IMR-90 (cell line): ENCODE measurements around the gene RPTOR. TPM values are rescaled to one million over a fixed set of nuclear protein-coding genes. Genes with fewer than 3 reads are reported as not detected.

Experiments used
- ATAC-seq: fragments of 200-7000 bp; cut with Tn5 transposase; 2 replicates; pipeline ENCODE4 v1.9.1; 2020; ENCODE audit warnings: low read depth, mild to moderate bottlenecking, moderate library complexity
- BruUV-seq: library from RNA; stranded (reverse); fragments of 400-500 nt; replicated peaks from 2 replicates; lab custom pipeline; 2021; lab: Mats Ljungman, UMichigan
- CTCF ChIA-PET: fragments of 300-600 bp; formaldehyde crosslinking; extraction: SDS; loops from one replicate; lab custom pipeline; 2021; ENCODE audit warnings: antibody characterized with exemption; lab: Yijun Ruan, JAX
- POLR2A ChIA-PET: fragments of 300-600 bp; sonication (Branson Sonifier 250); formaldehyde crosslinking; loops from one replicate; lab custom pipeline; 2022; ENCODE audit warnings: antibody characterized with exemption; ENCODE audit not compliant: unreplicated experiment; lab: Charles Lee
- DNase-seq: peaks from one replicate; pipeline ENCODE4 v3.0.0; 2013
- H2AFZ ChIP-seq: replicated peaks from 2 replicates; pipeline ENCODE3; 2013; ENCODE audit warnings: low read length, mild to moderate bottlenecking; ENCODE audit not compliant: poor library complexity
- H2AK5ac ChIP-seq: 2 replicates; pipeline ENCODE4 v1.6.1; 2013; ENCODE audit warnings: low read depth, low read length, inconsistent platforms
- H2AK9ac ChIP-seq: replicated peaks from 2 replicates; pipeline ENCODE3; 2013; ENCODE audit warnings: mild to moderate bottlenecking, low read depth, low read length, moderate library complexity; ENCODE audit not compliant: poor library complexity
- H2BK120ac ChIP-seq: 2 replicates; pipeline ENCODE4 v1.6.1; 2013; ENCODE audit warnings: low read depth, low read length, inconsistent platforms
- H2BK15ac ChIP-seq: 3 replicates; pipeline ENCODE4 v1.6.1; 2013; ENCODE audit warnings: low read depth, low read length, inconsistent platforms
- H2BK20ac ChIP-seq: 2 replicates; pipeline ENCODE4 v1.6.1; 2013; ENCODE audit warnings: low read depth, mild to moderate bottlenecking, inconsistent platforms, low read length, moderate library complexity
- H2BK5ac ChIP-seq: 2 replicates; pipeline ENCODE4 v1.6.1; 2013; ENCODE audit warnings: mild to moderate bottlenecking, low read depth, low read length, inconsistent platforms; ENCODE audit not compliant: poor library complexity, severe bottlenecking
- H3K14ac ChIP-seq: replicated peaks from 2 replicates; pipeline ENCODE4 v1.6.1; 2013; ENCODE audit warnings: low read depth, low read length, inconsistent platforms
- H3K18ac ChIP-seq: 2 replicates; pipeline ENCODE4 v1.6.1; 2013; ENCODE audit warnings: low read depth, low read length, control low read depth
- H3K23ac ChIP-seq: 2 replicates; pipeline ENCODE4 v1.6.1; 2013; ENCODE audit warnings: low read depth, low read length, inconsistent platforms
- H3K27ac ChIP-seq: 2 replicates; pipeline ENCODE4 v1.5.1; 2013; ENCODE audit warnings: mild to moderate bottlenecking, control low read depth, low read length; ENCODE audit not compliant: insufficient read depth
- H3K27me3 ChIP-seq: 2 replicates; pipeline ENCODE4 v1.6.1; 2013; ENCODE audit warnings: low read length; ENCODE audit not compliant: control insufficient read depth, insufficient read depth
- H3K36me3 ChIP-seq: 2 replicates; pipeline ENCODE4 v1.6.1; 2013; ENCODE audit warnings: low read length, mixed read lengths; ENCODE audit not compliant: control insufficient read depth, insufficient read depth
- H3K4ac ChIP-seq: 2 replicates; pipeline ENCODE4 v1.6.1; 2013; ENCODE audit warnings: low read depth, low read length, inconsistent platforms
- H3K4me1 ChIP-seq: 2 replicates; pipeline ENCODE4 v1.6.1; 2013; ENCODE audit warnings: low read length, mixed read lengths; ENCODE audit not compliant: control insufficient read depth, insufficient read depth
- H3K4me2 ChIP-seq: 2 replicates; pipeline ENCODE4 v1.6.1; 2013; ENCODE audit warnings: low read depth, mild to moderate bottlenecking, control low read depth, low read length, moderate library complexity
- H3K4me3 ChIP-seq: 2 replicates; pipeline ENCODE4 v1.5.1; 2013; ENCODE audit warnings: low read depth, mild to moderate bottlenecking, control low read depth, low read length, moderate library complexity; ENCODE audit not compliant: insufficient read depth
- H3K56ac ChIP-seq: 2 replicates; pipeline ENCODE4 v1.6.1; 2013; ENCODE audit warnings: low read length, inconsistent platforms; ENCODE audit not compliant: insufficient read depth; ENCODE audit errors: extremely low read depth
- H3K79me1 ChIP-seq, 2 experiments: 2 replicates each; pipeline ENCODE4 v1.6.1; 2013; ENCODE audit warnings: low read length in 2 of 2, inconsistent platforms in 1 of 2, low read depth in 1 of 2
- H3K9ac ChIP-seq: 2 replicates; pipeline ENCODE4 v1.6.1; 2013; ENCODE audit warnings: low read depth, low read length, control low read depth
- H3K9me1 ChIP-seq: 2 replicates; pipeline ENCODE4 v1.6.1; 2013; ENCODE audit warnings: low read length, inconsistent platforms; ENCODE audit not compliant: insufficient read depth
- H3K9me3 ChIP-seq: 2 replicates; pipeline ENCODE4 v1.6.1; 2013; ENCODE audit warnings: low read length; ENCODE audit not compliant: control insufficient read depth, insufficient read depth
- H4K20me1 ChIP-seq: 2 replicates; pipeline ENCODE4 v1.6.1; 2013; ENCODE audit warnings: low read length, inconsistent platforms; ENCODE audit not compliant: insufficient read depth
- H4K5ac ChIP-seq: 2 replicates; pipeline ENCODE4 v1.6.1; 2013; ENCODE audit warnings: mild to moderate bottlenecking, low read depth, low read length, control low read depth
- H4K8ac ChIP-seq, 2 experiments: 2 replicates each; pipeline ENCODE4 v1.6.1; 2013; ENCODE audit warnings: low read depth in 2 of 2, low read length in 2 of 2, control low read depth in 1 of 2, inconsistent platforms in 1 of 2
- H4K91ac ChIP-seq: 2 replicates; pipeline ENCODE4 v1.6.1; 2013; ENCODE audit warnings: low read depth, low read length, inconsistent platforms; ENCODE audit not compliant: insufficient read depth
- BHLHE40 ChIP-seq: fragments of 150-350 bp; IDR thresholded peaks from 2 replicates; pipeline ENCODE4 v1.6.1; 2016; ENCODE audit warnings: mild to moderate bottlenecking, low read depth, low read length
- CTCF ChIP-seq: conservative IDR thresholded peaks from 2 replicates; pipeline ENCODE4 v1.5.1; 2012; ENCODE audit warnings: mild to moderate bottlenecking, low read depth, low read length, improper control_type of control experiment
- FOS ChIP-seq: fragments of 150-350 bp; IDR thresholded peaks from 2 replicates; pipeline ENCODE4 v1.6.1; 2016; ENCODE audit warnings: low read depth, low read length
- MAFK ChIP-seq: IDR thresholded peaks from 2 replicates; pipeline ENCODE4 v1.6.1; 2012; ENCODE audit warnings: low read depth, low read length, improper control_type of control experiment
- MAZ ChIP-seq: IDR thresholded peaks from 2 replicates; pipeline ENCODE4 v1.6.1; 2012; ENCODE audit warnings: low read depth, mild to moderate bottlenecking, low read length, improper control_type of control experiment, moderate library complexity, borderline replicate concordance
- MXI1 ChIP-seq: IDR thresholded peaks from 2 replicates; pipeline ENCODE4 v1.6.1; 2012; ENCODE audit warnings: low read depth, mild to moderate bottlenecking, low read length, moderate library complexity, borderline replicate concordance
- NFE2L2 ChIP-seq: fragments of 150-350 bp; IDR thresholded peaks from 2 replicates; pipeline ENCODE4 v1.6.1; 2016; ENCODE audit warnings: low read depth, mild to moderate bottlenecking, low read length
- POLR2A ChIP-seq: IDR thresholded peaks from 2 replicates; pipeline ENCODE4 v1.6.1; 2012; ENCODE audit warnings: mild to moderate bottlenecking, low read depth, low read length
- RFX5 ChIP-seq: IDR thresholded peaks from 2 replicates; pipeline ENCODE4 v1.8.0; 2012; ENCODE audit warnings: low read depth, mild to moderate bottlenecking, low read length, moderate library complexity
- SMC3 ChIP-seq: fragments of 150-350 bp; IDR thresholded peaks from 2 replicates; pipeline ENCODE4 v1.6.1; 2016; ENCODE audit warnings: low read depth, mild to moderate bottlenecking, antibody characterized with exemption, low read length, moderate library complexity
- USF2 ChIP-seq: fragments of 150-350 bp; IDR thresholded peaks from 2 replicates; pipeline ENCODE4 v1.6.1; 2017; ENCODE audit warnings: mild to moderate bottlenecking, antibody characterized with exemption, low read length, low read depth
- WGBS, 2 experiments: methylation state at CpG; one replicate each; pipeline versions ENCODE4 v1.1.5 to v1.1.7; 2013; ENCODE audit warnings: missing lambda C conversion rate in 2 of 2; ENCODE audit not compliant: insufficient read length in 1 of 2; ENCODE audit errors: extremely low coverage in 2 of 2; 5-methylcytosine and 5-hydroxymethylcytosine counted together
- dilution Hi-C: fragments of 300-500 bp; cut with HindIII; formaldehyde crosslinking; loops from one replicate; pipeline ENCODE4 v1.14.3; 2018; ENCODE audit warnings: low sequenced_read_pairs; ENCODE audit not compliant: unreplicated experiment
- in situ Hi-C: fragments of 300-500 bp; cut with MboI; formaldehyde crosslinking; loops from 3 replicates; pipeline ENCODE4 v1.14.3; 2019; ENCODE audit warnings: low sequenced_read_pairs, inconsistent platforms, mixed read lengths
- intact Hi-C: fragments of 100-400 bp; cut with micrococcal nuclease; formaldehyde crosslinking; loops from 2 replicates; pipeline ENCODE4 v1.10.0; 2022
- polyA plus RNA-seq, 3 experiments: library from polyadenylated mRNA; depleted of rRNA; stranded (reverse); fragments of >200 nt; gene quantifications; 2 replicates each; pipeline ENCODE4 v1.2.3, GENCODE V29; 2012; ENCODE audit warnings: low replicate concordance in 1 of 3
- total RNA-seq: library from RNA; depleted of rRNA; stranded (reverse); fragments of >200 nt; gene quantifications from 2 replicates; pipeline ENCODE4 v1.2.3, GENCODE V29; 2012

The RPTOR gene
- total and polyA plus RNA-seq, 2 of the 4 experiments (the other 2 are of a cell fraction) = 10.8 to 14.7 TPM

GRCh38 chr17:80703142-80703478 lies 158.5 kb downstream of the RPTOR start:
- H3K4me2 ChIP-seq = no peak overlapping the region
- H2BK5ac ChIP-seq = no peak overlapping the region
- no peak overlapping the region for H3K9ac ChIP-seq
- no TSS peak for BruUV-seq
- no peak overlapping the region for H3K27ac ChIP-seq
- no peak overlapping the region for H4K91ac ChIP-seq
- H3K27me3 ChIP-seq = no peaks in the 10 kb centered on the region
- DNase-seq (no peak), ATAC-seq (no peak)
- no peak overlapping the region for H4K8ac ChIP-seq
- H2AK5ac ChIP-seq = 0 out of 2 replicates have a peak overlapping the region, but pooled peaks have one; percentile 55
- no peak overlapping the region for H2BK15ac ChIP-seq
- H2AK9ac ChIP-seq = no peak overlapping the region
- CTCF ChIA-PET = no interaction called here
- no peak overlapping the region for H4K5ac ChIP-seq
- no peak overlapping the region for H3K56ac ChIP-seq
- in situ Hi-C loops (no loop called here), dilution Hi-C loops (no loop called here), intact Hi-C loops (no loop called here)
- no peak overlapping the region for H3K14ac ChIP-seq
- H3K36me3 ChIP-seq = peaks cover 4% of the 10 kb centered on the region; the same call in 1 of the 2 replicates
- peaks cover 20% of the 10 kb centered on the region for H3K4me1 ChIP-seq
- peaks cover 40 to 82% of the 10 kb centered on the region in 2 experiments for H3K79me1 ChIP-seq
- no peak overlapping the region for H3K23ac ChIP-seq
- no peaks in the 10 kb centered on the region for H3K9me3 ChIP-seq
- WGBS, 2 experiments = 100% methylated on average over 1 of the region's 9 CpGs; no CpG with 5 or more reads in 1 of the 2 experiments
- H3K4ac ChIP-seq = no peak overlapping the region
- no peak overlapping the region for H3K18ac ChIP-seq
- peaks cover 4% of the 10 kb centered on the region for H4K20me1 ChIP-seq
- POLR2A ChIA-PET = interaction anchor here (0.6 kb wide), 1 partner anchor 96 kb away, joined by 4 read pairs; no protein-coding TSS in a partner anchor
- peaks cover 13% of the 10 kb centered on the region for H3K9me1 ChIP-seq
- no peak overlapping the region for H2BK120ac ChIP-seq
- H2AFZ ChIP-seq = no peak overlapping the region
- TF ChIP-seq BHLHE40 (no peak), USF2 (no peak), SMC3 (no peak), MXI1 (no peak), RFX5 (no peak), CTCF (no peak), MAZ (no peak), NFE2L2 (no peak), FOS (no peak), MAFK (no peak), POLR2A (no peak)
- H2BK20ac ChIP-seq = no peak overlapping the region
- H3K4me3 ChIP-seq = no peak overlapping the region
